Measurements from ENCODE around the gene ADCY2. TPM values are rescaled to one million over a fixed set of nuclear protein-coding genes. Genes with fewer than 3 reads are reported as not detected.
A peak's percentile ranks its signal among the peaks of the same experiment; 100 is the strongest.

Gene ADCY2
- total RNA-seq, 1 donor from 2014 or later = 0.59 TPM

GRCh38 chr5:7824995-7825394, 429.1 kb downstream of the ADCY2 start:
- intact Hi-C loops (cut with DNase I) = no loop called here
- no peak for TF ChIP-seq CTCF (IDR thresholded peaks at IDR 0.05)
- no peak for DNase-seq
- ATAC-seq = no peak
- Histone ChIP-seq H3K4me3 (no peak overlapping the region), H3K4me1 (no peaks in the 10 kb centered on the region), H3K27me3 (ENCODE audit: low read depth) (no peaks in the 10 kb centered on the region), H3K27ac (no peak overlapping the region), H3K36me3 (no peaks in the 10 kb centered on the region), H3K9me3 (no peaks in the 10 kb centered on the region)

GRCh38 chr5:7825630-7826029, 429.7 kb downstream of the ADCY2 start:
- H3K36me3 ChIP-seq = no peaks in the 10 kb centered on the region
- no peak overlapping the region for H3K27ac ChIP-seq
- TF ChIP-seq CTCF (IDR thresholded peaks at IDR 0.05) = no peak
- peak in 1 of 2 donors; percentile 12 for ATAC-seq
- no peaks in the 10 kb centered on the region for H3K27me3 ChIP-seq (ENCODE audit: low read depth)
- H3K9me3 ChIP-seq = no peaks in the 10 kb centered on the region
- H3K4me3 ChIP-seq = no peak overlapping the region
- DNase-seq = no peak
- no peaks in the 10 kb centered on the region for H3K4me1 ChIP-seq
- intact Hi-C loops (cut with DNase I) = no loop called here

GRCh38 chr5:7827610-7828009, 431.7 kb downstream of the ADCY2 start:
- no peak for ATAC-seq
- no peak overlapping the region for H3K27ac ChIP-seq
- no peaks in the 10 kb centered on the region for H3K9me3 ChIP-seq
- no peak for TF ChIP-seq CTCF (IDR thresholded peaks at IDR 0.05)
- H3K4me1 ChIP-seq = no peaks in the 10 kb centered on the region
- H3K27me3 ChIP-seq (ENCODE audit: low read depth) = no peaks in the 10 kb centered on the region
- no peak overlapping the region for H3K4me3 ChIP-seq
- H3K36me3 ChIP-seq = no peaks in the 10 kb centered on the region
- intact Hi-C loops (cut with DNase I) = no loop called here
- no peak for DNase-seq

- Histone ChIP-seq H3K27me3 (ENCODE audit: low read depth) (no peaks in the 10 kb centered on the region), H3K9me3 (no peaks in the 10 kb centered on the region), H3K4me3 (no peak overlapping the region), H3K36me3 (no peaks in the 10 kb centered on the region), H3K27ac (no peak overlapping the region), H3K4me1 (no peaks in the 10 kb centered on the region)
- no peak for DNase-seq
- ATAC-seq = peak; percentile 76 to 87
- no peak for TF ChIP-seq CTCF (IDR thresholded peaks at IDR 0.05)
- intact Hi-C loops (cut with DNase I) = no loop called here
Measured at GRCh38 chr5:7828269-7828668, 432.3 kb downstream of the ADCY2 start.

GRCh38 chr5:7834982-7835381, 439.0 kb downstream of the ADCY2 start:
- no peak overlapping the region for H3K27ac ChIP-seq
- no peak overlapping the region for H3K4me3 ChIP-seq
- ATAC-seq (no peak), DNase-seq (no peak)
- H3K9me3 ChIP-seq = no peaks in the 10 kb centered on the region
- intact Hi-C loops (cut with DNase I) = no loop called here
- H3K27me3 ChIP-seq (ENCODE audit: low read depth) = no peaks in the 10 kb centered on the region
- no peaks in the 10 kb centered on the region for H3K36me3 ChIP-seq
- H3K4me1 ChIP-seq = no peaks in the 10 kb centered on the region
- no peak for TF ChIP-seq CTCF (IDR thresholded peaks at IDR 0.05)

GRCh38 chr5:7837403-7837802, 441.5 kb downstream of the ADCY2 start:
- no peak overlapping the region for H3K4me3 ChIP-seq
- H3K4me1 ChIP-seq = no peaks in the 10 kb centered on the region
- H3K9me3 ChIP-seq = no peaks in the 10 kb centered on the region
- no peak for TF ChIP-seq CTCF (IDR thresholded peaks at IDR 0.05)
- H3K27me3 ChIP-seq (ENCODE audit: low read depth) = no peaks in the 10 kb centered on the region
- no peak for ATAC-seq
- intact Hi-C loops (cut with DNase I) = no loop called here
- H3K27ac ChIP-seq = no peak overlapping the region
- no peaks in the 10 kb centered on the region for H3K36me3 ChIP-seq
- DNase-seq = no peak
